ENCODE data around the gene SYT9. TPM values are rescaled to one million over a fixed set of nuclear protein-coding genes. Genes with fewer than 3 reads are reported as not detected.

Gene SYT9
- total and polyA plus RNA-seq, 2 of the 8 experiments (the other 6 are each of a cell fraction or from before 2014, with no cell fraction given): 1.5 to 2.9 TPM

- H3K23me2 ChIP-seq (ENCODE audit: low read depth, low read length): no peaks in the 10 kb centered on the region
- no peak overlapping the region for H2AK5ac ChIP-seq (ENCODE audit: low read depth, low read length)
- no peaks in the 10 kb centered on the region for H3K27me3 ChIP-seq (replicated peaks in 1 of 4; ENCODE audit: control insufficient read depth in 3 of 4, extremely low read depth in 1 of 4, insufficient read depth in 3 of 4, low read length in 3 of 4)
- WGBS, 2 experiments (ENCODE audit: extremely low coverage in 1 of 2, insufficient coverage in 1 of 2, insufficient read length in 1 of 2, insufficient replicate concordance in 2 of 2, low coverage in 1 of 2, low lambda C conversion rate in 2 of 2, missing lambda C conversion rate in 1 of 2): 89% methylated on average over 5 of the region's 5 CpGs; no CpG with 5 or more reads in 1 of the 2 experiments
- H3K4me2 ChIP-seq (ENCODE audit: insufficient read depth in 1 of 2, low read depth in 2 of 2, low read length in 2 of 2): no peak overlapping the region
- H2BK12ac ChIP-seq (ENCODE audit: low read depth, low read length): no peak overlapping the region
- H2AFZ ChIP-seq (ENCODE audit: low read length): no peak overlapping the region
- no peak overlapping the region for H3K27ac ChIP-seq (ENCODE audit: low read depth, low read length)
- H4K5ac ChIP-seq (ENCODE audit: insufficient read length, low read depth, low read length): no peak overlapping the region
- H2BK20ac ChIP-seq (ENCODE audit: low read length): no peak overlapping the region
- H3K79me2 ChIP-seq (ENCODE audit: control insufficient read depth in 1 of 2, insufficient read depth in 2 of 2, low read length in 2 of 2): no peaks in the 10 kb centered on the region
- ChIA-PET CTCF (ENCODE audit: partially characterized antibody) (interaction anchor here (0.6 to 11.0 kb wide), 8 partner anchors 13 to 207 kb away, joined by 3 to 171 read pairs (median 3); no protein-coding TSS in a partner anchor), POLR2A (ENCODE audit: partially characterized antibody) (no interaction called here)
- H3K14ac ChIP-seq (ENCODE audit: insufficient read length): no peak overlapping the region
- no peak for FAIRE-seq
- no peaks in the 10 kb centered on the region for H4K20me1 ChIP-seq (replicated peaks in 1 of 2; ENCODE audit: control insufficient read depth in 1 of 2, insufficient read depth in 2 of 2, low read length in 2 of 2)
- no peaks in the 10 kb centered on the region for H3K9me3 ChIP-seq (ENCODE audit: insufficient read depth in 2 of 2, low read depth in 1 of 2, low read length in 1 of 2)
- no peaks in the 10 kb centered on the region for H3K79me1 ChIP-seq (ENCODE audit: low read depth, low read length)
- no peak overlapping the region for H4K8ac ChIP-seq (ENCODE audit: extremely low read depth, insufficient read depth, low read length)
- no peak overlapping the region for H4K91ac ChIP-seq (replicated peaks; ENCODE audit: insufficient read length, low read length)
- peaks cover 0 to 4% (median 2%) of the 10 kb centered on the region in 4 experiments; a peak in 3 of 7 replicates for H3K4me1 ChIP-seq (replicated peaks in 1 of 4; ENCODE audit: control insufficient read depth in 3 of 4, insufficient read depth in 4 of 4, low read length in 3 of 4)
- H2BK120ac ChIP-seq (replicated peaks; ENCODE audit: low read depth, low read length): no peak overlapping the region
- no peak overlapping the region for H3K9ac ChIP-seq (replicated peaks in 1 of 4; ENCODE audit: extremely low read depth in 1 of 4, low read depth in 3 of 4, low read length in 3 of 4)
- H3K23ac ChIP-seq (ENCODE audit: insufficient read length): no peak overlapping the region
- H3K56ac ChIP-seq (replicated peaks; ENCODE audit: insufficient read length, low read depth, low read length): no peak overlapping the region
- no peak for TF ChIP-seq POLR2AphosphoS5 (IDR thresholded peaks at IDR 0.05; ENCODE audit: low read depth, low read length)
- TF ChIP-seq TBP (IDR thresholded peaks at IDR 0.05; ENCODE audit: low read depth, low read length): no peak
- TF ChIP-seq PHF8 (conservative IDR thresholded peaks at IDR 0.05; ENCODE audit: low read depth, low read length): no peak
- no peak for TF ChIP-seq CEBPB (IDR thresholded peaks at IDR 0.05; ENCODE audit: low read depth, low read length)
- no peak for TF ChIP-seq TAF1 (IDR thresholded peaks at IDR 0.05; ENCODE audit: low read depth, low read length)
- no peak for TF ChIP-seq SP2 (IDR thresholded peaks at IDR 0.05; ENCODE audit: low read length)
- TF ChIP-seq SUZ12 (IDR thresholded peaks at IDR 0.05; ENCODE audit: low read length): no peak
- TF ChIP-seq KDM5A (IDR thresholded peaks at IDR 0.05; ENCODE audit: low read length): no peak
- no peak for TF ChIP-seq RBBP5 (IDR thresholded peaks at IDR 0.05; ENCODE audit: borderline replicate concordance, low read depth, low read length)
- TF ChIP-seq, protein P1, sequence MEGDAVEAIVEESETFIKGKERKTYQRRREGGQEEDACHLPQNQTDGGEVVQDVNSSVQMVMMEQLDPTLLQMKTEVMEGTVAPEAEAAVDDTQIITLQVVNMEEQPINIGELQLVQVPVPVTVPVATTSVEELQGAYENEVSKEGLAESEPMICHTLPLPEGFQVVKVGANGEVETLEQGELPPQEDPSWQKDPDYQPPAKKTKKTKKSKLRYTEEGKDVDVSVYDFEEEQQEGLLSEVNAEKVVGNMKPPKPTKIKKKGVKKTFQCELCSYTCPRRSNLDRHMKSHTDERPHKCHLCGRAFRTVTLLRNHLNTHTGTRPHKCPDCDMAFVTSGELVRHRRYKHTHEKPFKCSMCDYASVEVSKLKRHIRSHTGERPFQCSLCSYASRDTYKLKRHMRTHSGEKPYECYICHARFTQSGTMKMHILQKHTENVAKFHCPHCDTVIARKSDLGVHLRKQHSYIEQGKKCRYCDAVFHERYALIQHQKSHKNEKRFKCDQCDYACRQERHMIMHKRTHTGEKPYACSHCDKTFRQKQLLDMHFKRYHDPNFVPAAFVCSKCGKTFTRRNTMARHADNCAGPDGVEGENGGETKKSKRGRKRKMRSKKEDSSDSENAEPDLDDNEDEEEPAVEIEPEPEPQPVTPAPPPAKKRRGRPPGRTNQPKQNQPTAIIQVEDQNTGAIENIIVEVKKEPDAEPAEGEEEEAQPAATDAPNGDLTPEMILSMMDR (IDR thresholded peaks at IDR 0.05; ENCODE audit: control extremely low read depth in 1 of 3, insufficient read depth in 1 of 3, low read depth in 1 of 3, low read length in 3 of 3): no peak
- no peak for TF ChIP-seq SRF (IDR thresholded peaks at IDR 0.05; ENCODE audit: low read depth, low read length)
- no peak for TF ChIP-seq TEAD4 (IDR thresholded peaks at IDR 0.05; ENCODE audit: low read depth, low read length)
- H3K18ac ChIP-seq (ENCODE audit: extremely low read depth, low read length): no peak overlapping the region
- H3K4me3 ChIP-seq (ENCODE audit: extremely low read depth in 1 of 4, insufficient read depth in 2 of 4, low read depth in 3 of 4, low read length in 4 of 4): no peak overlapping the region
- H3K36me3 ChIP-seq (ENCODE audit: control insufficient read depth in 2 of 4, insufficient read depth in 4 of 4, low read length in 3 of 4): no peaks in the 10 kb centered on the region
- H2BK15ac ChIP-seq (ENCODE audit: low read length): no peak overlapping the region
- no peak for DNase-seq (ENCODE audit: low read depth in 1 of 2, low spot score in 2 of 2)
- H3K4ac ChIP-seq (replicated peaks; ENCODE audit: insufficient read length, low read depth, low read length): no peak overlapping the region
- no peak overlapping the region for H2BK5ac ChIP-seq (ENCODE audit: low read depth, low read length)
Observed at GRCh38 chr11:7351228-7351627, 99.5 kb downstream of the SYT9 start.

Measured in H1 (cell line).